PC-3 (cell line): ENCODE results near the gene SCARB1. TPM values are rescaled to one million over a fixed set of nuclear protein-coding genes. Genes with fewer than 3 reads are reported as not detected.

Experiments used
- ATAC-seq: fragments of 200-7000 bp; cut with Tn5 transposase; 2 replicates; pipeline ENCODE4 v1.9.1; 2020; ENCODE audit warnings: mild to moderate bottlenecking, moderate library complexity
- BruUV-seq: library from RNA; stranded (reverse); fragments of 400-500 nt; replicated peaks from 2 replicates; lab custom pipeline; 2021; lab: Mats Ljungman, UMichigan
- CTCF ChIA-PET: fragments of 300-600 bp; sonication (Branson Sonifier 250); formaldehyde crosslinking; loops from one replicate; lab custom pipeline; 2022; ENCODE audit warnings: antibody characterized with exemption; lab: Charles Lee
- POLR2A ChIA-PET: fragments of 300-600 bp; sonication (Branson Sonifier 250); formaldehyde crosslinking; loops from one replicate; lab custom pipeline; 2022; ENCODE audit warnings: antibody characterized with exemption; ENCODE audit not compliant: unreplicated experiment; lab: Charles Lee
- DNase-seq: peaks from one replicate; pipeline ENCODE4 v3.0.0-alpha.2; 2015
- H2AFZ ChIP-seq: fragments of 300-600 bp; sonication (generic); 2 replicates; pipeline ENCODE4 v1.6.0; 2016; ENCODE audit warnings: antibody characterized with exemption, low read length
- H3F3A ChIP-seq: fragments of 300-600 bp; sonication (generic); one replicate; pipeline ENCODE4 v1.6.0; 2017; ENCODE audit warnings: antibody characterized with exemption, low read length, control low read depth, mild to moderate bottlenecking; ENCODE audit not compliant: unreplicated experiment
- H3K27ac ChIP-seq: fragments of 300-600 bp; sonication (generic); 2 replicates; pipeline ENCODE4 v1.5.1; 2016; ENCODE audit warnings: mild to moderate bottlenecking, low read length
- H3K27me3 ChIP-seq: fragments of 300-600 bp; sonication (generic); 2 replicates; pipeline ENCODE4 v1.6.1; 2016; ENCODE audit warnings: low read length, mixed read lengths
- H3K36me3 ChIP-seq: fragments of 300-600 bp; sonication (generic); 2 replicates; pipeline ENCODE4 v1.6.1; 2016; ENCODE audit warnings: low read depth, mixed run types, low read length, mixed read lengths
- H3K4me1 ChIP-seq: fragments of 300-600 bp; sonication (generic); 2 replicates; pipeline ENCODE4 v1.5.1; 2016; ENCODE audit warnings: low read length; ENCODE audit not compliant: insufficient read depth
- H3K4me2 ChIP-seq: fragments of 300-600 bp; sonication (generic); 2 replicates; pipeline ENCODE4 v1.6.0; 2016; ENCODE audit warnings: low read length
- H3K4me3 ChIP-seq: fragments of 300-600 bp; sonication (generic); 2 replicates; pipeline ENCODE4 v1.5.1; 2016; ENCODE audit warnings: mild to moderate bottlenecking, low read length, mixed read lengths
- H3K79me2 ChIP-seq: fragments of 300-600 bp; sonication (generic); 2 replicates; pipeline ENCODE4 v1.6.1; 2017; ENCODE audit warnings: low read length, mixed read lengths
- H3K9ac ChIP-seq: fragments of 300-600 bp; sonication (generic); 2 replicates; pipeline ENCODE4 v1.6.0; 2016; ENCODE audit warnings: mild to moderate bottlenecking, low read length
- H3K9me2 ChIP-seq: fragments of 300-600 bp; sonication (generic); replicated peaks from 2 replicates; pipeline ENCODE4 v1.6.1; 2016; ENCODE audit warnings: mixed run types, low read length, mixed read lengths
- H3K9me3 ChIP-seq: fragments of 300-600 bp; sonication (generic); 2 replicates; pipeline ENCODE4 v1.6.1; 2016; ENCODE audit warnings: low read length, mixed read lengths
- H4K20me1 ChIP-seq: fragments of 300-600 bp; sonication (generic); 2 replicates; pipeline ENCODE4 v1.6.1; 2016; ENCODE audit warnings: low read length, mixed read lengths
- EZH2 ChIP-seq: fragments of 300-600 bp; sonication (generic); IDR thresholded peaks from one replicate; pipeline ENCODE4 v1.6.1; 2017; ENCODE audit warnings: antibody characterized with exemption, mild to moderate bottlenecking, low read length; ENCODE audit not compliant: unreplicated experiment
- EZH2phosphoT487 ChIP-seq: fragments of 300-600 bp; sonication (generic); IDR thresholded peaks from 2 replicates; pipeline ENCODE4 v1.6.1; 2018; ENCODE audit warnings: mild to moderate bottlenecking, antibody characterized with exemption, low read length, borderline replicate concordance
- intact Hi-C: fragments of 100-400 bp; cut with micrococcal nuclease; formaldehyde crosslinking; loops from 2 replicates; pipeline ENCODE4 v1.9.0; 2023
- total RNA-seq: library from RNA; depleted of rRNA; stranded (reverse); fragments of >200 nt; gene quantifications from 2 replicates; pipeline ENCODE4 v1.2.3, GENCODE V29; 2014
- TF ChIP-seq, protein P1 (sequence below): fragments of 300-600 bp; sonication (generic); conservative IDR thresholded peaks from 2 replicates; pipeline ENCODE4 v1.5.1; 2017; ENCODE audit warnings: antibody characterized with exemption, low read depth, mild to moderate bottlenecking, low read length

Gene SCARB1
- total RNA-seq, 1 experiment from 2014 or later = 79.1 TPM

DNA sequence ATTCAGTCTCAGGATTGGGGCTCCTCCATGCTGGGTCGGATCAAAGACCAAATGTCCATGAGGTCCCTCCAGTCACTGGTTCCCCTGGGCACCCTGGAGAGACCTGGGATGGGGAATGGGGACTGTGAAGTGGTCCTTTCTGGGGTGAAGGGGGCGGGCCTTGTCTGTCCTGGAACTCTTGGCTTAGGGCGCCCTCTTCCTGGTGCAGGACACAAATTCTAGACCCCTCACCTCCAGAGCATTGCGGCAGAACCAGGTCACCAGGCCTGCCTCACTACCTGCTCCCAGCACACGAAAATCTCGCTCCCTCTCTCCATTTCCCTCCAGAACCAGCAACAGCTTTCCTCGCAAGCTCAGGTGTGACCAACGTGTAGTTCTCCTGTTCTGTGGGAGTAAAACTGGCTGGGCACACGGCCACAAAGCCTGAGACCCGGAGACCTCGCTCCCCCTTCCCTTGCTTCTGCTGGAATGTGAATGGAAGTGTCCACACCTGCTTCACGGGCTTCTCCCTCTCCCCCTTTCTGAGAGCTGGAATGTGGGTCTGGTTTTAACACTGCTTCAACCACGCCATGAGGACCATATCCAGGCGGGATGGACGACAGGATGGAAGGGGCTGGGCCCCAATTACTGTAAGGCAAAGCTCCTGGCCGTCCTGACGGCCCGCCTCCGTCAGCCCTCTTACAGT lies 112.7 kb downstream of the SCARB1 start:
- TF ChIP-seq, protein P1, sequence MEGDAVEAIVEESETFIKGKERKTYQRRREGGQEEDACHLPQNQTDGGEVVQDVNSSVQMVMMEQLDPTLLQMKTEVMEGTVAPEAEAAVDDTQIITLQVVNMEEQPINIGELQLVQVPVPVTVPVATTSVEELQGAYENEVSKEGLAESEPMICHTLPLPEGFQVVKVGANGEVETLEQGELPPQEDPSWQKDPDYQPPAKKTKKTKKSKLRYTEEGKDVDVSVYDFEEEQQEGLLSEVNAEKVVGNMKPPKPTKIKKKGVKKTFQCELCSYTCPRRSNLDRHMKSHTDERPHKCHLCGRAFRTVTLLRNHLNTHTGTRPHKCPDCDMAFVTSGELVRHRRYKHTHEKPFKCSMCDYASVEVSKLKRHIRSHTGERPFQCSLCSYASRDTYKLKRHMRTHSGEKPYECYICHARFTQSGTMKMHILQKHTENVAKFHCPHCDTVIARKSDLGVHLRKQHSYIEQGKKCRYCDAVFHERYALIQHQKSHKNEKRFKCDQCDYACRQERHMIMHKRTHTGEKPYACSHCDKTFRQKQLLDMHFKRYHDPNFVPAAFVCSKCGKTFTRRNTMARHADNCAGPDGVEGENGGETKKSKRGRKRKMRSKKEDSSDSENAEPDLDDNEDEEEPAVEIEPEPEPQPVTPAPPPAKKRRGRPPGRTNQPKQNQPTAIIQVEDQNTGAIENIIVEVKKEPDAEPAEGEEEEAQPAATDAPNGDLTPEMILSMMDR = peak; percentile 52
- no peak for TF ChIP-seq EZH2
- no peaks in the 10 kb centered on the region for H3K27me3 ChIP-seq
- BruUV-seq = no TSS peak
- no peak overlapping the region for H2AFZ ChIP-seq
- H3K9me3 ChIP-seq = no peaks in the 10 kb centered on the region
- intact Hi-C loops = no loop called here
- ChIA-PET CTCF (no interaction called here), POLR2A (no interaction called here)
- no peaks in the 10 kb centered on the region for H3K79me2 ChIP-seq
- H3F3A ChIP-seq = no peaks in the 10 kb centered on the region
- no peaks in the 10 kb centered on the region for H3K36me3 ChIP-seq
- H3K27ac ChIP-seq = no peak overlapping the region
- ATAC-seq (no peak), DNase-seq (no peak)
- H3K4me2 ChIP-seq = no peak overlapping the region
- no peak overlapping the region for H3K9ac ChIP-seq
- H3K4me1 ChIP-seq = peaks cover 35% of the 10 kb centered on the region
- H4K20me1 ChIP-seq = no peaks in the 10 kb centered on the region
- H3K4me3 ChIP-seq = no peak overlapping the region
- no peaks in the 10 kb centered on the region for H3K9me2 ChIP-seq

DNA sequence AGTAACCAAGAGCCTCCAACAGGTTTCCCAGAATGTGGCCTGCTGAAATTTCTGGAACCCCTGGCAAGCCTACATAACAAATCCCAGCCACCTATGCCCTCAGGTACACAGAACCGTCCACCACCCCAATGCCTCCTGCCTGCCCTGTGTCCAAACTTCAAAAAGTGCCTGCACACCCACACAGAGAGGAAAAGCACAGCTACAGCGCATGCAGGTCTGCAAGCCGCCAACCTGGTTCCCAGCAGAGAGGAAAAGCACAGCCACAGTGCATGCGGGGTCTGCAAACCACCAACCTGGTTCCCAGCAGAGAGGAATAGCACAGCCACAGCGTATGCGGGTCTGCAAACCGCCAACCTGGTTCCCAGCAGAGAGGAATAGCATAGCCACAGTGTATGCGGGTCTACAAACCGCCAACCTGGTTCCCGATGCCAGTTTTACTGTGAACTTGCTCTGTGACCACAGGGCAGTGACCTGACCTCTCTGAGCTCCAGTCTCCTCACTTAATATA lies 113.5 kb downstream of the SCARB1 start:
- no peaks in the 10 kb centered on the region for H3K9me2 ChIP-seq
- intact Hi-C loops = no loop called here
- no peaks in the 10 kb centered on the region for H3K9me3 ChIP-seq
- H3K4me3 ChIP-seq = no peak overlapping the region
- H3K27ac ChIP-seq = no peak overlapping the region
- H3K9ac ChIP-seq = no peak overlapping the region
- H3K27me3 ChIP-seq = no peaks in the 10 kb centered on the region
- H4K20me1 ChIP-seq = no peaks in the 10 kb centered on the region
- no peak for TF ChIP-seq EZH2
- TF ChIP-seq, protein P1 = no peak
- TF ChIP-seq EZH2phosphoT487 = no peak
- ChIA-PET POLR2A (no interaction called here), CTCF (no interaction called here)
- no TSS peak for BruUV-seq
- ATAC-seq = no peak
- DNase-seq = no peak
- H3K4me1 ChIP-seq = peaks cover 42% of the 10 kb centered on the region
- H3K4me2 ChIP-seq = no peak overlapping the region
- no peak overlapping the region for H2AFZ ChIP-seq
- no peaks in the 10 kb centered on the region for H3K79me2 ChIP-seq
- no peaks in the 10 kb centered on the region for H3K36me3 ChIP-seq
- no peaks in the 10 kb centered on the region for H3F3A ChIP-seq

- Histone ChIP-seq H3F3A (no peaks in the 10 kb centered on the region), H3K4me3 (no peak overlapping the region), H3K9me2 (no peaks in the 10 kb centered on the region), H3K36me3 (no peaks in the 10 kb centered on the region), H3K27me3 (no peaks in the 10 kb centered on the region), H4K20me1 (no peaks in the 10 kb centered on the region), H3K79me2 (no peaks in the 10 kb centered on the region), H3K27ac (no peak overlapping the region), H3K9ac (no peak overlapping the region), H3K4me2 (no peak overlapping the region), H3K9me3 (no peaks in the 10 kb centered on the region), H2AFZ (no peak overlapping the region), H3K4me1 (peaks cover 43% of the 10 kb centered on the region)
- ATAC-seq (no peak), DNase-seq (no peak)
- ChIA-PET CTCF (no interaction called here), POLR2A (no interaction called here)
- TF ChIP-seq, protein P1 = no peak
- TF ChIP-seq EZH2 (no peak), EZH2phosphoT487 (no peak)
- no TSS peak for BruUV-seq
- intact Hi-C loops = loop anchor here (5.0 to 10.0 kb wide), 3 partner anchors 182 to 365 kb away; partner anchors contain the start of gene NCOR2
Measured at GRCh38 chr12:124749725-124750124, 113.9 kb downstream of the SCARB1 start.
